Mammary epithelial cell (primary cell): ENCODE measurements around the gene DHRS4.
"Not testable (repeated sequence)": the region's sequence is repeated elsewhere in the genome, so short reads cannot be mapped to it uniquely, and the experiment has no call there.

ENCODE experiments used
- CTCF ChIP-seq, 2 donors: IDR thresholded peaks in 1 of 2; conservative IDR thresholded peaks in 1 of 2; 2 replicates each; pipeline ENCODE4 v1.5.1; 2011 to 2012; ENCODE audit warnings: inconsistent platforms in 2 of 2, low read length in 2 of 2, mild to moderate bottlenecking in 2 of 2, control low read depth in 1 of 2, low read depth in 1 of 2; ENCODE audit not compliant: insufficient read depth in 1 of 2; ENCODE audit errors: extremely low read depth in 1 of 2
- EZH2 ChIP-seq: IDR thresholded peaks from 2 replicates; pipeline ENCODE4 v1.6.1; 2012; ENCODE audit warnings: low read length, inconsistent platforms, borderline replicate concordance

- not testable (repeated sequence) for TF ChIP-seq CTCF (conservative IDR thresholded peaks at IDR 0.05 in 1 of 2, IDR thresholded peaks at IDR 0.05 in 1 of 2; ENCODE audit: extremely low read depth in 1 of 2, insufficient read depth in 1 of 2, low read depth in 1 of 2, low read length in 2 of 2); EZH2
Observed at GRCh38 chr14:23993042-23993441, 39.5 kb downstream of the DHRS4 start.
